AG04450 (cell line): ENCODE results near the gene MAP2. TPM values are rescaled to one million over a fixed set of nuclear protein-coding genes. Genes with fewer than 3 reads are reported as not detected.

Experiments used
- CTCF ChIA-PET: fragments of 300-600, 350-600 bp; formaldehyde crosslinking; extraction: SDS; loops from one replicate; lab custom pipeline; 2022; ENCODE audit warnings: antibody characterized with exemption, inconsistent platforms; lab: Charles Lee
- POLR2A ChIA-PET: fragments of 350-600 bp; formaldehyde crosslinking; extraction: SDS; loops from one replicate; lab custom pipeline; 2021; ENCODE audit warnings: antibody characterized with exemption, inconsistent platforms; lab: Yijun Ruan, JAX
- DNase-seq: peaks from one replicate; pipeline ENCODE4 v3.0.0-alpha.2; 2011; ENCODE audit warnings: low read depth, low spot score
- H3K27ac ChIP-seq: one replicate; pipeline ENCODE4 v1.5.1; 2012; ENCODE audit warnings: low read depth, low read length, control low read depth
- H3K27me3 ChIP-seq: one replicate; pipeline ENCODE4 v1.6.0; 2012; ENCODE audit warnings: low read length; ENCODE audit not compliant: control insufficient read depth, insufficient read depth
- H3K4me3 ChIP-seq: 2 replicates; pipeline ENCODE4 v1.5.1; 2011; ENCODE audit warnings: mild to moderate bottlenecking, low read depth, low read length, control low read depth
- H3K9me3 ChIP-seq: 2 replicates; pipeline ENCODE4 v1.5.1; 2012; ENCODE audit warnings: low read length; ENCODE audit not compliant: control insufficient read depth, insufficient read depth
- polyA plus RNA-seq: library from polyadenylated mRNA; depleted of rRNA; stranded (reverse); fragments of >200 nt; gene quantifications from 2 replicates; pipeline ENCODE4 v1.2.3, GENCODE V29; 2011
- TF ChIP-seq, protein P1 (sequence below): IDR thresholded peaks from 2 replicates; pipeline ENCODE4 v1.5.1; 2011; ENCODE audit warnings: low read depth, low read length, control low read depth, inconsistent platforms

MAP2 gene
- polyA plus RNA-seq, 1 experiment: 0.69 TPM

DNA sequence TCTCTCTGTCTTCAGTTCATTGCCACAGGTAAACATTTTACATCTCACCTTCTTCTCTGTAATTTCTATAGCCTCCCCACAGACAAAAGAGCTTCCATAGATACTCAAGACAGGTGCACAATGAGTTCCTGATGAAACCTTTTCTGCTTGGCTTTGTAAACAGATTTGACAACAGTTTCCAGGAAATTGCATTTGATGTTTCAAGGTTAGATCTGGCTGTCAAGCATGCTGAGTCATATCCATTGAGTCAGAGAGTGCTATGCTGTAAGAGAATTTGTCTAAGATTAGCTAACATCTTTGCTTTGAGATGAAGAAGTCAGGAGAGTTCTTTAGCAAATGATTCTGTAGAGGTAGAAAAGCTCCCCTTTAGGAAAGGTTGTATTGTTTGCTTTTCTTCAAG is 40.6 kb upstream of the MAP2 start:
- DNase-seq: peak; percentile 6
- Histone ChIP-seq H3K27me3 (no peaks in the 10 kb centered on the region), H3K27ac (no peak overlapping the region), H3K9me3 (peaks cover 3% of the 10 kb centered on the region; the same call in 1 of the 2 replicates), H3K4me3 (no peak overlapping the region)
- ChIA-PET POLR2A (no interaction called here), CTCF (no interaction called here)
- TF ChIP-seq, protein P1, sequence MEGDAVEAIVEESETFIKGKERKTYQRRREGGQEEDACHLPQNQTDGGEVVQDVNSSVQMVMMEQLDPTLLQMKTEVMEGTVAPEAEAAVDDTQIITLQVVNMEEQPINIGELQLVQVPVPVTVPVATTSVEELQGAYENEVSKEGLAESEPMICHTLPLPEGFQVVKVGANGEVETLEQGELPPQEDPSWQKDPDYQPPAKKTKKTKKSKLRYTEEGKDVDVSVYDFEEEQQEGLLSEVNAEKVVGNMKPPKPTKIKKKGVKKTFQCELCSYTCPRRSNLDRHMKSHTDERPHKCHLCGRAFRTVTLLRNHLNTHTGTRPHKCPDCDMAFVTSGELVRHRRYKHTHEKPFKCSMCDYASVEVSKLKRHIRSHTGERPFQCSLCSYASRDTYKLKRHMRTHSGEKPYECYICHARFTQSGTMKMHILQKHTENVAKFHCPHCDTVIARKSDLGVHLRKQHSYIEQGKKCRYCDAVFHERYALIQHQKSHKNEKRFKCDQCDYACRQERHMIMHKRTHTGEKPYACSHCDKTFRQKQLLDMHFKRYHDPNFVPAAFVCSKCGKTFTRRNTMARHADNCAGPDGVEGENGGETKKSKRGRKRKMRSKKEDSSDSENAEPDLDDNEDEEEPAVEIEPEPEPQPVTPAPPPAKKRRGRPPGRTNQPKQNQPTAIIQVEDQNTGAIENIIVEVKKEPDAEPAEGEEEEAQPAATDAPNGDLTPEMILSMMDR: no peak

DNA sequence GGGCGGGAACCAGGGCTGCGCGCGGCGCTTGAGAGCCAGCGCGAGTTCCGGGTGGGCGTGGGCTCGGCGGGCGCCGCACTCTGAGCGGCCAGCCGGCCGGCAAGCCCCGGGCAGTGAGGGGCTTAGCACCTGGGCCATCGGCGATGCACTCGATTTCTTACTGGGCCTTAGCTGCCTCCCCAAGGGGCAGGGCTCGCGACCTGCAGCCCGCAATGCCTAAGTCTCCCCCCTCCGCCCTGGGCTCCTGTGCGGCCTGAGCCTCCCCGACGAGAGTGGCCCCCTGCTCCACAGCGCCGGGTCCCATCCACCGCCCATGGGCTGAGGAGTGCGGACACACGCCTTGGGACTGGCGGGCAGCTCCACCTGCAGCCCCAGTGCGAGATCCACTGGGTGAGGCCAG is 36.5 kb upstream of the MAP2 start:
- TF ChIP-seq, protein P1: no peak
- ChIA-PET CTCF (no interaction called here), POLR2A (no interaction called here)
- H3K9me3 ChIP-seq: peaks cover 3% of the 10 kb centered on the region; the same call in 1 of the 2 replicates
- DNase-seq: no peak
- H3K27me3 ChIP-seq: no peaks in the 10 kb centered on the region
- H3K27ac ChIP-seq: no peak overlapping the region
- H3K4me3 ChIP-seq: no peak overlapping the region

DNA sequence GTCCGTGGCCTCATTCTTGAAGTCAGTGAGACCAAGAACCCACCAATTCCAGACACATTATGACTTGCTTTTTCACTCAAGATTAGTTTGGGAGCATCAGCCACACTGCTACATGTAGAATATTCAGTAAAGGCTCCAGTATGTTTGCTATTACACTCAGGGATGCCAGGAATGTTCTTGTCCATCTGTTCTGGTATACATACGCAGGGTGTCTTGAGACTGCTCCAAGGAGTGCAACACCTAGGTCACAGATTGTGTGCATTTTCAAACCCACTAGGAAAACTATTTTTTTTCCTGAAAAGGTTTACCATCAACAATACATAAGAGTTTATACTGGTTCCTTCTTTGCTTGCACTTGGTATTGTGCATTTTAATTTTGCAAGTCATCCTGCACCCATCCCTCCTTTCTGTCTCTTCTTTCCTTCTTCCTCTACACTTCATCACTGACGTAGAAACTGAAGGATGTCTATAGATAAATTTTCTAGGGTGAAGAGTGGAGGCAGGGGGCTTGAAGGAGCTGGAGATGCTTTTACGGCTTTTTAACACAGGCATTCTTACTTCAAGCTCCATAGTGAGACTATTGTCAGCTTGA is 35.3 kb upstream of the MAP2 start:
- POLR2A ChIA-PET: no interaction called here

DNA sequence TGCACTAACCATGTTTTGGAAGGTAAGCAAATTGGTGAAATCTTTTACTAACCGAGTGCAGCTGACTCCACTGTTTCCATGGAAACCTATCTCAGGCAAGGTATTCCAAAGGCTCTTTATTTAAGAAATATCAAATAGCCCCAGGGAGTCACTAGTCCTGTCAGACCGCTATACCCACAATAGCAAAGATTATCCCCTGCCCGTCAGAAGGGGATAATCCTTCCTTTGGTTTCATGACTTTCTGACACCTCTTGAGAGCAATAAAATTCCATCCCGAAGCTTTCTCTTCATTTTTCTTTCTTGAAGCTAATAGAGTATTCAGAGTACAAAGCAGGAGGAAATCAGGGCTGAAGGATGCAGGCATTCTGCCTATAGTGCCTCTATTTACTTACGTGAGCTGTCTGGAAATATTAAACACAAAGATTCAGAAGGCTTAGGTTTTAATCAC is 34.7 kb upstream of the MAP2 start:
- CTCF ChIA-PET: no interaction called here
- POLR2A ChIA-PET: no interaction called here
- Histone ChIP-seq H3K27me3 (no peaks in the 10 kb centered on the region), H3K27ac (no peak overlapping the region), H3K9me3 (peaks cover 3% of the 10 kb centered on the region; the same call in 1 of the 2 replicates), H3K4me3 (no peak overlapping the region)
- DNase-seq: no peak
- TF ChIP-seq, protein P1: no peak

More for the DNA sequence above, 35.3 kb upstream of the MAP2 start:
- no peaks in the 10 kb centered on the region for H3K27me3 ChIP-seq
- no peak for DNase-seq
- TF ChIP-seq, protein P1: no peak
- H3K27ac ChIP-seq: no peak overlapping the region
- H3K9me3 ChIP-seq: peaks cover 3% of the 10 kb centered on the region; the same call in 1 of the 2 replicates
- CTCF ChIA-PET: interaction anchor here (0.6 kb wide), 1 partner anchor 223 kb away, joined by 3 read pairs; no protein-coding TSS in a partner anchor
- no peak overlapping the region for H3K4me3 ChIP-seq

DNA sequence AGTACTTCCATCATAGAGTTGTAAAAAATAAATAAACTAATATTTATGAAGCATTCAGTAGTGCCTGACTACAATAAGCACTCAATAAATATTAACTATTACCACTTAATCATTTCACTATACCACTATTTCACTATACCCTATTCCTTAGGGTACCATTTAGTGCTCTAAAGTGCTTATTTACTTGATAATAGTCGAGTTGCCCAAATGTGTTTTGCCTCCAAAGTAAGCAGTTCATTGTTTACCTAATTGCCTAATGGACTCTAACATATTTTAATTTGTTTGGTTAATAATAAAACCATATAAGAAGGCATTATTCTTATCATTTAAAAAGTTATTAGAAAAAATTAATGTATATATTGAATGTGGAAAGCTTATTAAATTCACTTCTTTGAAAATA is 33.0 kb upstream of the MAP2 start:
- Histone ChIP-seq H3K27me3 (no peaks in the 10 kb centered on the region), H3K4me3 (no peak overlapping the region), H3K9me3 (peaks cover 3% of the 10 kb centered on the region; the same call in 1 of the 2 replicates), H3K27ac (no peak overlapping the region)
- ChIA-PET CTCF (no interaction called here), POLR2A (no interaction called here)
- no peak for DNase-seq
- TF ChIP-seq, protein P1: no peak
